ENCODE measurements around the gene CAPZA2. TPM values are rescaled to one million over a fixed set of nuclear protein-coding genes. Genes with fewer than 3 reads are reported as not detected.

Gene CAPZA2
- total and polyA plus RNA-seq, 9 of the 15 experiments (the other 6 are each of a cell fraction or from before 2014, with no cell fraction given), result 67.0 to 524 (median 176) TPM

DNA sequence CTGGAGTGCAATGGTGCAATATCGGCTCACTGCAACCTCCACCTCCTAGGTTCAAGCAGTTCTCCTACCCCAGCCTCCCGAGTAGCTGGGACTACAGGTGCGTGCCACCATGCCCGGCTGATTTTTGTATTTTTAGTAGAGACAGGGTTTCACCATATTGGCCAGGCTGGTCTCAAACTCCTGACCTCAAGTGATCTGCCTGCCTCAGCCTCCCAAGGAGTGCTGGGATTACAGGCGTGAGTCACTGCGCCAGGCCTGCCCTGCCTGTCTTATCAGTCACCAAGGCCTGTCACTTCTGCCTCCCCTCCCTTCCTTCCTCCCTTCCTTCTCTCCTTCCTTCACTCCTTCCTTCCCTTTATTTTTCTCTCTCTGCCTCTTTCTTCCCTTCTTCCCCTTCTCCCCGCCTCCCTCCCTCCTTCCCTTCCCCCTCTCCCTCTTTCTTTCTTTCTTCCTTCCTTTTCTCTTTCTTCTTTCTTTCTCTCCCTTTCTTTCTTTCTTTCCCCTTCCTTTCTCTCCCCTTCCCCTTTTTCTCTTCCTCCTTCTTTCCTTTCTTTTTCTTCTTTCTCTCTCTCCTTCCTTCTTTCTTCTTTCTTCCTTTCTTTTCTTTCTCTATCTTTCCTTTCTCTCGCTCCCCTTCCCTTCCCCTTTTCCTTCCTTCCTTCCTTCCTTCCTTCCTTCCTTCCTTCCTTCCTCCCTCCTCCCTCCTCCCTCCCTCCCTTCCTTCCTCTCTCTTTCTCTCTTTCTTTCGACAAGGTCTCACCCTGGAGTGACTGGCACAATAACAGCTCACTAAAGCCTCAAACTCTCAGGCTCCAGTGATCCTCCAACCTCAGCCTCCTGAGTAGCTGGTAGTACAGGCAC lies 87.8 kb downstream of the CAPZA2 start (continued):
- TF ChIP-seq, protein P1, sequence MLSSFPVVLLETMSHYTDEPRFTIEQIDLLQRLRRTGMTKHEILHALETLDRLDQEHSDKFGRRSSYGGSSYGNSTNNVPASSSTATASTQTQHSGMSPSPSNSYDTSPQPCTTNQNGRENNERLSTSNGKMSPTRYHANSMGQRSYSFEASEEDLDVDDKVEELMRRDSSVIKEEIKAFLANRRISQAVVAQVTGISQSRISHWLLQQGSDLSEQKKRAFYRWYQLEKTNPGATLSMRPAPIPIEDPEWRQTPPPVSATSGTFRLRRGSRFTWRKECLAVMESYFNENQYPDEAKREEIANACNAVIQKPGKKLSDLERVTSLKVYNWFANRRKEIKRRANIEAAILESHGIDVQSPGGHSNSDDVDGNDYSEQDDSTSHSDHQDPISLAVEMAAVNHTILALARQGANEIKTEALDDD (IDR thresholded peaks at IDR 0.05), result peak; percentile 51; the same call in 1 of the 2 replicates
- TF ChIP-seq PHF21A (IDR thresholded peaks at IDR 0.05; ENCODE audit: borderline replicate concordance, low read depth) (peak; percentile 89), ELF2 (CRISPR knock-in tag; IDR thresholded peaks at IDR 0.05) (peak; percentile 50; the same call in 1 of the 2 replicates), HDAC1 (IDR thresholded peaks at IDR 0.05) (peak; percentile 100), HMGN3 (IDR thresholded peaks at IDR 0.05; ENCODE audit: borderline replicate concordance, extremely low read depth, insufficient read length, low read depth, low read length) (no peak), SUPT5H (IDR thresholded peaks at IDR 0.05) (peak; percentile 70; the same call in 1 of the 2 replicates), NBN (IDR thresholded peaks at IDR 0.05; ENCODE audit: low read depth) (peak; percentile 99), NCOR1 (IDR thresholded peaks at IDR 0.05) (peak; percentile 97), ARHGAP35 (IDR thresholded peaks at IDR 0.05; ENCODE audit: partially characterized antibody) (peak; percentile 90), FIP1L1 (IDR thresholded peaks at IDR 0.05; ENCODE audit: low read depth, low read length, poor library complexity, severe bottlenecking) (no peak), CXXC5 (CRISPR knock-in tag; IDR thresholded peaks at IDR 0.05) (peak; percentile 74), ZNF785 (CRISPR knock-in tag; IDR thresholded peaks at IDR 0.05) (no peak), RFX7 (CRISPR knock-in tag; IDR thresholded peaks at IDR 0.05) (no peak)
- TF ChIP-seq, protein P2, sequence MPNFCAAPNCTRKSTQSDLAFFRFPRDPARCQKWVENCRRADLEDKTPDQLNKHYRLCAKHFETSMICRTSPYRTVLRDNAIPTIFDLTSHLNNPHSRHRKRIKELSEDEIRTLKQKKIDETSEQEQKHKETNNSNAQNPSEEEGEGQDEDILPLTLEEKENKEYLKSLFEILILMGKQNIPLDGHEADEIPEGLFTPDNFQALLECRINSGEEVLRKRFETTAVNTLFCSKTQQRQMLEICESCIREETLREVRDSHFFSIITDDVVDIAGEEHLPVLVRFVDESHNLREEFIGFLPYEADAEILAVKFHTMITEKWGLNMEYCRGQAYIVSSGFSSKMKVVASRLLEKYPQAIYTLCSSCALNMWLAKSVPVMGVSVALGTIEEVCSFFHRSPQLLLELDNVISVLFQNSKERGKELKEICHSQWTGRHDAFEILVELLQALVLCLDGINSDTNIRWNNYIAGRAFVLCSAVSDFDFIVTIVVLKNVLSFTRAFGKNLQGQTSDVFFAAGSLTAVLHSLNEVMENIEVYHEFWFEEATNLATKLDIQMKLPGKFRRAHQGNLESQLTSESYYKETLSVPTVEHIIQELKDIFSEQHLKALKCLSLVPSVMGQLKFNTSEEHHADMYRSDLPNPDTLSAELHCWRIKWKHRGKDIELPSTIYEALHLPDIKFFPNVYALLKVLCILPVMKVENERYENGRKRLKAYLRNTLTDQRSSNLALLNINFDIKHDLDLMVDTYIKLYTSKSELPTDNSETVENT (CRISPR knock-in tag; IDR thresholded peaks at IDR 0.05), result no peak
- TF ChIP-seq, protein P3, sequence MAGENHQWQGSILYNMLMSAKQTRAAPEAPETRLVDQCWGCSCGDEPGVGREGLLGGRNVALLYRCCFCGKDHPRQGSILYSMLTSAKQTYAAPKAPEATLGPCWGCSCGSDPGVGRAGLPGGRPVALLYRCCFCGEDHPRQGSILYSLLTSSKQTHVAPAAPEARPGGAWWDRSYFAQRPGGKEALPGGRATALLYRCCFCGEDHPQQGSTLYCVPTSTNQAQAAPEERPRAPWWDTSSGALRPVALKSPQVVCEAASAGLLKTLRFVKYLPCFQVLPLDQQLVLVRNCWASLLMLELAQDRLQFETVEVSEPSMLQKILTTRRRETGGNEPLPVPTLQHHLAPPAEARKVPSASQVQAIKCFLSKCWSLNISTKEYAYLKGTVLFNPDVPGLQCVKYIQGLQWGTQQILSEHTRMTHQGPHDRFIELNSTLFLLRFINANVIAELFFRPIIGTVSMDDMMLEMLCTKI (IDR thresholded peaks at IDR 0.05; ENCODE audit: partially characterized antibody), result no peak
- TF ChIP-seq, protein P4, sequence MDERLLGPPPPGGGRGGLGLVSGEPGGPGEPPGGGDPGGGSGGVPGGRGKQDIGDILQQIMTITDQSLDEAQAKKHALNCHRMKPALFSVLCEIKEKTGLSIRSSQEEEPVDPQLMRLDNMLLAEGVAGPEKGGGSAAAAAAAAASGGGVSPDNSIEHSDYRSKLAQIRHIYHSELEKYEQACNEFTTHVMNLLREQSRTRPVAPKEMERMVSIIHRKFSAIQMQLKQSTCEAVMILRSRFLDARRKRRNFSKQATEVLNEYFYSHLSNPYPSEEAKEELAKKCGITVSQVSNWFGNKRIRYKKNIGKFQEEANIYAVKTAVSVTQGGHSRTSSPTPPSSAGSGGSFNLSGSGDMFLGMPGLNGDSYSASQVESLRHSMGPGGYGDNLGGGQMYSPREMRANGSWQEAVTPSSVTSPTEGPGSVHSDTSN (CRISPR knock-in tag; IDR thresholded peaks at IDR 0.05; ENCODE audit: low read depth), result no peak
- TF ChIP-seq, protein P4 (tag; conservative IDR thresholded peaks at IDR 0.05; ENCODE audit: low read depth), result peak; percentile 86
- TF ChIP-seq, protein P5, sequence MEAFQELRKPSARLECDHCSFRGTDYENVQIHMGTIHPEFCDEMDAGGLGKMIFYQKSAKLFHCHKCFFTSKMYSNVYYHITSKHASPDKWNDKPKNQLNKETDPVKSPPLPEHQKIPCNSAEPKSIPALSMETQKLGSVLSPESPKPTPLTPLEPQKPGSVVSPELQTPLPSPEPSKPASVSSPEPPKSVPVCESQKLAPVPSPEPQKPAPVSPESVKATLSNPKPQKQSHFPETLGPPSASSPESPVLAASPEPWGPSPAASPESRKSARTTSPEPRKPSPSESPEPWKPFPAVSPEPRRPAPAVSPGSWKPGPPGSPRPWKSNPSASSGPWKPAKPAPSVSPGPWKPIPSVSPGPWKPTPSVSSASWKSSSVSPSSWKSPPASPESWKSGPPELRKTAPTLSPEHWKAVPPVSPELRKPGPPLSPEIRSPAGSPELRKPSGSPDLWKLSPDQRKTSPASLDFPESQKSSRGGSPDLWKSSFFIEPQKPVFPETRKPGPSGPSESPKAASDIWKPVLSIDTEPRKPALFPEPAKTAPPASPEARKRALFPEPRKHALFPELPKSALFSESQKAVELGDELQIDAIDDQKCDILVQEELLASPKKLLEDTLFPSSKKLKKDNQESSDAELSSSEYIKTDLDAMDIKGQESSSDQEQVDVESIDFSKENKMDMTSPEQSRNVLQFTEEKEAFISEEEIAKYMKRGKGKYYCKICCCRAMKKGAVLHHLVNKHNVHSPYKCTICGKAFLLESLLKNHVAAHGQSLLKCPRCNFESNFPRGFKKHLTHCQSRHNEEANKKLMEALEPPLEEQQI (IDR thresholded peaks at IDR 0.05), result peak; percentile 96

Measured in K562 (cell line).